H1 (cell line): ENCODE data around the gene ZNF618. TPM values are rescaled to one million over a fixed set of nuclear protein-coding genes. Genes with fewer than 3 reads are reported as not detected.

Source experiments
- CTCF ChIA-PET: fragments of 300-600 bp; sonication (Branson Sonifier 250); formaldehyde crosslinking; loops from one replicate; lab custom pipeline; 2021; ENCODE audit not compliant: partially characterized antibody; lab: Charles Lee
- POLR2A ChIA-PET: fragments of 300-600 bp; sonication (Branson Sonifier 250); formaldehyde crosslinking; loops from one replicate; lab custom pipeline; 2021; ENCODE audit warnings: inconsistent platforms; ENCODE audit not compliant: partially characterized antibody; lab: Charles Lee
- DNase-seq, 2 experiments: peaks; one replicate each; pipeline versions ENCODE4 v3.0.0 to v3.0.0-alpha.2; 2010 to 2022; ENCODE audit warnings: low spot score in 2 of 2, low read depth in 1 of 2, mixed read lengths in 1 of 2
- FAIRE-seq: peaks from 2 replicates; lab custom pipeline; 2011; peaks lifted over from hg19 to GRCh38; lab: Jason Lieb, UNC
- H2AFZ ChIP-seq: 2 replicates; pipeline ENCODE4 v1.8.1; 2012; ENCODE audit warnings: low read length, inconsistent platforms
- H2AK5ac ChIP-seq: 2 replicates; pipeline ENCODE4 v1.6.1; 2013; ENCODE audit warnings: low read depth, low read length
- H2BK120ac ChIP-seq: replicated peaks from 2 replicates; pipeline ENCODE3; 2013; ENCODE audit warnings: low read depth, low read length, inconsistent platforms
- H2BK12ac ChIP-seq: 2 replicates; pipeline ENCODE4 v1.6.1; 2013; ENCODE audit warnings: low read depth, low read length
- H2BK15ac ChIP-seq: 2 replicates; pipeline ENCODE4 v1.6.1; 2013; ENCODE audit warnings: low read length
- H2BK20ac ChIP-seq: 2 replicates; pipeline ENCODE4 v1.6.1; 2013; ENCODE audit warnings: low read length
- H2BK5ac ChIP-seq: 2 replicates; pipeline ENCODE4 v1.6.1; 2013; ENCODE audit warnings: low read depth, low read length
- H3K14ac ChIP-seq: 2 replicates; pipeline ENCODE4 v1.6.1; 2013; ENCODE audit warnings: inconsistent platforms; ENCODE audit not compliant: insufficient read length
- H3K18ac ChIP-seq: 2 replicates; pipeline ENCODE4 v1.6.1; 2013; ENCODE audit warnings: low read length; ENCODE audit errors: extremely low read depth
- H3K23ac ChIP-seq: 2 replicates; pipeline ENCODE4 v1.6.1; 2013; ENCODE audit warnings: inconsistent platforms; ENCODE audit not compliant: insufficient read length
- H3K23me2 ChIP-seq: 2 replicates; pipeline ENCODE4 v1.6.1; 2013; ENCODE audit warnings: low read depth, low read length
- H3K27ac ChIP-seq: 2 replicates; pipeline ENCODE4 v1.6.1; 2011; ENCODE audit warnings: low read depth, low read length, inconsistent platforms
- H3K27me3 ChIP-seq, 4 experiments: replicated peaks in 1 of 4; 1 replicate in 1 of 4; 2 replicates in 3 of 4; pipeline versions ENCODE4 v1.6.1 to v1.8.1; 2011 to 2013; ENCODE audit warnings: low read length in 3 of 4, mild to moderate bottlenecking in 3 of 4, inconsistent platforms in 2 of 4, mixed read lengths in 2 of 4, moderate library complexity in 1 of 4; ENCODE audit not compliant: control insufficient read depth in 3 of 4, insufficient read depth in 3 of 4; ENCODE audit errors: extremely low read depth in 1 of 4
- H3K36me3 ChIP-seq, 4 experiments: 2 replicates each; pipeline versions ENCODE4 v1.6.1 to v1.8.1; 2011 to 2013; ENCODE audit warnings: mild to moderate bottlenecking in 4 of 4, low read length in 3 of 4, moderate library complexity in 2 of 4, control low read depth in 1 of 4, inconsistent platforms in 1 of 4; ENCODE audit not compliant: insufficient read depth in 4 of 4, control insufficient read depth in 2 of 4
- H3K4ac ChIP-seq: replicated peaks from 2 replicates; pipeline ENCODE3; 2013; ENCODE audit warnings: low read length, low read depth, mixed read lengths, inconsistent platforms; ENCODE audit not compliant: insufficient read length
- H3K4me1 ChIP-seq, 4 experiments: replicated peaks in 1 of 4; 1 replicate in 1 of 4; 2 replicates in 3 of 4; pipeline versions ENCODE4 v1.6.1 to v1.8.1; 2011 to 2013; ENCODE audit warnings: low read length in 3 of 4, inconsistent platforms in 2 of 4, mixed read lengths in 1 of 4; ENCODE audit not compliant: insufficient read depth in 4 of 4, control insufficient read depth in 3 of 4
- H3K4me2 ChIP-seq, 2 experiments: 2 replicates each; pipeline versions ENCODE4 v1.6.1 to v1.8.1; 2011 to 2013; ENCODE audit warnings: low read depth in 2 of 2, low read length in 2 of 2, control low read depth in 1 of 2, inconsistent platforms in 1 of 2, mild to moderate bottlenecking in 1 of 2; ENCODE audit not compliant: insufficient read depth in 1 of 2
- H3K4me3 ChIP-seq, 4 experiments: fragments of 200-600, 300-600 bp in 1 of 4; sonication (generic), shearing (Covaris generic), sonication (Bioruptor Twin) in 1 of 4; 2 replicates each; pipeline versions ENCODE4 v1.5.1 to v1.8.1; 2011 to 2016; ENCODE audit warnings: low read length in 4 of 4, low read depth in 3 of 4, control low read depth in 2 of 4, inconsistent platforms in 2 of 4, mild to moderate bottlenecking in 2 of 4, mixed read lengths in 1 of 4, moderate library complexity in 1 of 4; ENCODE audit not compliant: insufficient read depth in 2 of 4; ENCODE audit errors: extremely low read depth in 1 of 4
- H3K56ac ChIP-seq: replicated peaks from 2 replicates; pipeline ENCODE3; 2013; ENCODE audit warnings: low read depth, mild to moderate bottlenecking, mixed read lengths, low read length, inconsistent platforms; ENCODE audit not compliant: insufficient read length
- H3K79me1 ChIP-seq: 2 replicates; pipeline ENCODE4 v1.6.1; 2013; ENCODE audit warnings: low read depth, low read length, control low read depth
- H3K79me2 ChIP-seq, 2 experiments: 2 replicates each; pipeline versions ENCODE4 v1.6.1 to v1.8.1; 2012 to 2013; ENCODE audit warnings: low read length in 2 of 2, mild to moderate bottlenecking in 2 of 2, inconsistent platforms in 1 of 2; ENCODE audit not compliant: insufficient read depth in 2 of 2, control insufficient read depth in 1 of 2
- H3K9ac ChIP-seq, 4 experiments: replicated peaks in 1 of 4; 1 replicate in 1 of 4; 2 replicates in 3 of 4; pipeline versions ENCODE4 v1.6.1 to v1.8.1; 2011 to 2013; ENCODE audit warnings: low read depth in 3 of 4, low read length in 3 of 4, control low read depth in 2 of 4, mild to moderate bottlenecking in 2 of 4, moderate library complexity in 2 of 4, inconsistent platforms in 1 of 4; ENCODE audit errors: extremely low read depth in 1 of 4
- H3K9me3 ChIP-seq, 2 experiments: 2 replicates each; pipeline versions ENCODE4 v1.6.1 to v1.8.1; 2012 to 2013; ENCODE audit warnings: mild to moderate bottlenecking in 2 of 2, moderate library complexity in 2 of 2, control low read depth in 1 of 2, inconsistent platforms in 1 of 2, low read depth in 1 of 2, low read length in 1 of 2, mixed read lengths in 1 of 2; ENCODE audit not compliant: insufficient read depth in 2 of 2
- H4K20me1 ChIP-seq, 2 experiments: replicated peaks in 1 of 2; 2 replicates each; pipeline versions ENCODE3 to v1.8.1; 2011 to 2013; ENCODE audit warnings: inconsistent platforms in 2 of 2, low read length in 2 of 2, mild to moderate bottlenecking in 1 of 2; ENCODE audit not compliant: insufficient read depth in 2 of 2, control insufficient read depth in 1 of 2
- H4K5ac ChIP-seq: 2 replicates; pipeline ENCODE4 v1.6.1; 2013; ENCODE audit warnings: low read length, low read depth, mixed read lengths, inconsistent platforms; ENCODE audit not compliant: insufficient read length
- H4K8ac ChIP-seq: 2 replicates; pipeline ENCODE4 v1.8.0; 2013; ENCODE audit warnings: mild to moderate bottlenecking, moderate library complexity, low read length, inconsistent platforms; ENCODE audit not compliant: insufficient read depth; ENCODE audit errors: extremely low read depth
- H4K91ac ChIP-seq: replicated peaks from 2 replicates; pipeline ENCODE3; 2013; ENCODE audit warnings: low read length, mixed read lengths, inconsistent platforms; ENCODE audit not compliant: insufficient read length
- CBX8 ChIP-seq: fragments of 300-800, 300-1000 bp; sonication (generic); IDR thresholded peaks from 2 replicates; pipeline ENCODE4 v1.7.1; 2016; ENCODE audit warnings: low read depth, low read length, borderline replicate concordance
- EZH2 ChIP-seq: fragments of 200-600 bp; sonication (generic); IDR thresholded peaks from 2 replicates; pipeline ENCODE4 v1.7.1; 2012; ENCODE audit warnings: low read depth, mild to moderate bottlenecking, moderate library complexity, low read length, inconsistent platforms; ENCODE audit not compliant: severe bottlenecking
- GABPA ChIP-seq: IDR thresholded peaks from 2 replicates; pipeline ENCODE4 v1.6.1; 2011; ENCODE audit warnings: mild to moderate bottlenecking, low read length, moderate library complexity, borderline replicate concordance; ENCODE audit not compliant: insufficient read depth
- KDM4A ChIP-seq: IDR thresholded peaks from one replicate; pipeline ENCODE4 v1.7.1; 2012; ENCODE audit warnings: low read depth, mild to moderate bottlenecking, moderate library complexity, low read length, inconsistent platforms; ENCODE audit not compliant: severe bottlenecking
- NRF1 ChIP-seq: IDR thresholded peaks from 2 replicates; pipeline ENCODE4 v1.6.1; 2011; ENCODE audit warnings: mild to moderate bottlenecking, low read depth, low read length, improper control_type of control experiment
- POLR2AphosphoS5 ChIP-seq: IDR thresholded peaks from 2 replicates; pipeline ENCODE4 v1.6.1; 2011; ENCODE audit warnings: low read depth, low read length
- POU5F1 ChIP-seq: IDR thresholded peaks from 2 replicates; pipeline ENCODE4 v1.6.1; 2011; ENCODE audit warnings: low read depth, mild to moderate bottlenecking, low read length, moderate library complexity
- SP4 ChIP-seq: IDR thresholded peaks from 2 replicates; pipeline ENCODE4 v1.6.1; 2012; ENCODE audit warnings: low read length, inconsistent platforms
- SUZ12 ChIP-seq: fragments of 200-600 bp; sonication (generic); IDR thresholded peaks from 2 replicates; pipeline ENCODE4 v1.6.1; 2012; ENCODE audit warnings: mild to moderate bottlenecking, inconsistent platforms, low read length, moderate library complexity, mixed read lengths
- ZNF274 ChIP-seq: IDR thresholded peaks from 2 replicates; pipeline ENCODE4 v1.7.0; 2012; ENCODE audit warnings: low read length, borderline replicate concordance; ENCODE audit errors: extremely low read depth
- WGBS, 2 experiments: shearing (Covaris generic) in 1 of 2; methylation state at CpG; one replicate each; pipeline versions ENCODE4 v1.1.6 to v1.1.7; 2013 to 2015; ENCODE audit warnings: low lambda C conversion rate in 2 of 2, mixed read lengths in 2 of 2, inconsistent platforms in 1 of 2, low coverage in 1 of 2, missing lambda C conversion rate in 1 of 2; ENCODE audit not compliant: insufficient replicate concordance in 2 of 2, insufficient coverage in 1 of 2, insufficient read length in 1 of 2; ENCODE audit errors: extremely low coverage in 1 of 2, missing lambda C conversion rate in 1 of 2; 5-methylcytosine and 5-hydroxymethylcytosine counted together
- polyA plus RNA-seq, 7 experiments: library from polyadenylated mRNA; depleted of rRNA in 3 of 7; stranded (reverse) in 5 of 7; unstranded in 2 of 7; fragments of >200 nt in 5 of 7; fragments of 200-250 nt in 2 of 7; gene quantifications; 1 replicate in 5 of 7; 2 replicates in 1 of 7; 4 replicates in 1 of 7; pipeline versions ENCODE4 v1.2.1 to v1.2.3, GENCODE V29; 2011 to 2013; ENCODE audit warnings: missing spikeins in 2 of 7, mixed read lengths in 2 of 7
- total RNA-seq: library from RNA; stranded (reverse); fragmentation: NEBNext Ultra II Directional; extraction: Animal tissue kit (Norgen Biotek cat#: 25700); gene quantifications from 2 replicates; pipeline ENCODE4 v1.2.1, GENCODE V29; 2021
- TF ChIP-seq, protein P1 (sequence below): IDR thresholded peaks from 2 replicates; pipeline ENCODE4 v1.6.1; 2011; ENCODE audit warnings: low read depth, mild to moderate bottlenecking, low read length; ENCODE audit not compliant: insufficient read depth
- TF ChIP-seq, protein P2 (sequence below): IDR thresholded peaks from 2 replicates; pipeline ENCODE4 v1.6.1; 2011; ENCODE audit warnings: low read length, improper control_type of control experiment

The ZNF618 gene
- total and polyA plus RNA-seq, 2 of the 8 experiments (the other 6 are each of a cell fraction or from before 2014, with no cell fraction given), result 9.6 to 28.5 TPM

DNA sequence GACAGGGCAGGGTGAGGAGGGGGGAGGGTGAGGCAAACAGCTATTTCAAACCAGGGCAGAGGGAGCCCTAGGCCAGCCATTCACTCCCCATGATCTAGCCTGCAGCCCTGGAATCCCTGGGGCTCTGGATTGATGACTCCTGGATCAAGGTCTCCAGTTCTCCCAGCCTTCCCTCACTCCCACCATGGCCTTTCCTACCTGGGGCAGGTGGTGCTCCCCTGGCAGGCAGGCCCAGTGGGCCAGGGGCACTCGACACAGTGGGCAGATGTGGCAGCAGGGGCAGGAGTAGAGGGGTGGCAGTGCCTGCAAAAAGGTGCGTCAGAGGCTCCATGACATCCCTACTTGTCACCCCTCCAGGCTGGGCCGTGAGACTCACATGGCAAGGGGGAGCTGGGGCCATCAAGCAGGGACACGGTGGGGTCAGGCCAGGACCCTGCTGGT, 216.9 kb downstream of the ZNF618 start:
- no peaks in the 10 kb centered on the region for H3K79me2 ChIP-seq
- H3K4me1 ChIP-seq, result peaks cover 0 to 5% (median 2%) of the 10 kb centered on the region in 4 experiments; a peak in 3 of 7 replicates
- no peak overlapping the region for H3K4me2 ChIP-seq
- no peak overlapping the region for H3K14ac ChIP-seq
- H3K36me3 ChIP-seq, result no peaks in the 10 kb centered on the region
- POLR2A ChIA-PET, result interaction anchor here (1.0 to 1.8 kb wide), 2 partner anchors 9 to 293 kb away, joined by 4 to 6 read pairs; no protein-coding TSS in a partner anchor
- H3K23me2 ChIP-seq, result no peaks in the 10 kb centered on the region
- H4K5ac ChIP-seq, result no peak overlapping the region
- H4K20me1 ChIP-seq, result no peaks in the 10 kb centered on the region
- no peak overlapping the region for H2BK5ac ChIP-seq
- H3K4me3 ChIP-seq, result no peak overlapping the region
- no peak overlapping the region for H2BK120ac ChIP-seq
- no peak overlapping the region for H3K9ac ChIP-seq
- no peak overlapping the region for H2AK5ac ChIP-seq
- H3K56ac ChIP-seq, result no peak overlapping the region
- H4K8ac ChIP-seq, result no peak overlapping the region; the same call in 1 of the 2 replicates
- 73% methylated on average over 4 of the region's 4 CpGs; no CpG with 5 or more reads in 1 of the 2 experiments for WGBS, 2 experiments
- H3K27ac ChIP-seq, result no peak overlapping the region
- DNase-seq (no peak), FAIRE-seq (no peak)
- H3K9me3 ChIP-seq, result no peaks in the 10 kb centered on the region
- H2AFZ ChIP-seq, result no peak overlapping the region
- CTCF ChIA-PET, result interaction anchor here (1.3 to 5.9 kb wide), 7 partner anchors 12 to 200 kb away, joined by 3 to 144 read pairs (median 4); partner anchors contain the start of gene AMBP
- H3K79me1 ChIP-seq, result no peaks in the 10 kb centered on the region
- H3K18ac ChIP-seq, result no peak overlapping the region
- H3K27me3 ChIP-seq, result peaks cover 0 to 12% (median 6%) of the 10 kb centered on the region in 4 experiments; a peak in 5 of 7 replicates
- H2BK12ac ChIP-seq, result 0 out of 2 replicates have a peak overlapping the region, but pooled peaks have one; percentile 9
- no peak overlapping the region for H2BK20ac ChIP-seq
- no peak overlapping the region for H4K91ac ChIP-seq
- H2BK15ac ChIP-seq, result no peak overlapping the region
- H3K23ac ChIP-seq, result no peak overlapping the region
- no peak overlapping the region for H3K4ac ChIP-seq
- TF ChIP-seq, protein P1, sequence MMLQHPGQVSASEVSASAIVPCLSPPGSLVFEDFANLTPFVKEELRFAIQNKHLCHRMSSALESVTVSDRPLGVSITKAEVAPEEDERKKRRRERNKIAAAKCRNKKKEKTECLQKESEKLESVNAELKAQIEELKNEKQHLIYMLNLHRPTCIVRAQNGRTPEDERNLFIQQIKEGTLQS, result no peak
- no peak for TF ChIP-seq EZH2
- no peak for TF ChIP-seq POLR2AphosphoS5
- no peak for TF ChIP-seq GABPA
- no peak for TF ChIP-seq CBX8
- no peak for TF ChIP-seq SUZ12
- TF ChIP-seq, protein P2, sequence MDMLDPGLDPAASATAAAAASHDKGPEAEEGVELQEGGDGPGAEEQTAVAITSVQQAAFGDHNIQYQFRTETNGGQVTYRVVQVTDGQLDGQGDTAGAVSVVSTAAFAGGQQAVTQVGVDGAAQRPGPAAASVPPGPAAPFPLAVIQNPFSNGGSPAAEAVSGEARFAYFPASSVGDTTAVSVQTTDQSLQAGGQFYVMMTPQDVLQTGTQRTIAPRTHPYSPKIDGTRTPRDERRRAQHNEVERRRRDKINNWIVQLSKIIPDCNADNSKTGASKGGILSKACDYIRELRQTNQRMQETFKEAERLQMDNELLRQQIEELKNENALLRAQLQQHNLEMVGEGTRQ, result no peak
- TF ChIP-seq KDM4A, result no peak
- no peak for TF ChIP-seq POU5F1
- TF ChIP-seq SP4, result no peak
- no peak for TF ChIP-seq ZNF274
- no peak for TF ChIP-seq NRF1
